ENCODE measurements around the gene PCLO. TPM values are rescaled to one million over a fixed set of nuclear protein-coding genes. Genes with fewer than 3 reads are reported as not detected.

The PCLO gene
- total and polyA plus RNA-seq, 4 donors = 0.04 to 1.1 (median 0.48) TPM

DNA sequence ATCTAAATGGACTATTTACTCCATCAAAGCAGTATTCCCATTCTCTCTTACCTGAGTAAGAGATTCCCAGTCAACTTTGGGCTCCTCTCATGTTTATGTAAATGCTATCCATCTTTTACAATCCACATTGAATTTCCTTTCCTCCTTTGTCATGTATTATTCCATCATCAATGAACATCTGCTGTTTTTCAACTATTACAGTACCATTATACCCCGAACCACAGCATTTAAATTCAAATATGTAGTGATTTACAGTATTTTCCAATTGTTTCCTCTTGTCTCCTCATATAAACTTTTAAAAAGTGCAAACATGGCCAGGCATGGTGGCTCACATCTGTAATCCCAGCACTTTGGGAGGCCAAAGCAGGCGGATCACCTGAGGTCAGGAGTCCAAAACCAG is 20.3 kb downstream of the PCLO start:
- no peaks in the 10 kb centered on the region for H3K9me3 ChIP-seq (ENCODE audit: control insufficient read depth in 4 of 4, low read length in 3 of 4)
- 87% methylated on average over 2 of the region's 2 CpGs for WGBS
- no peak for TF ChIP-seq TAF1 (conservative IDR thresholded peaks at IDR 0.05)
- TF ChIP-seq NR2F2 (IDR thresholded peaks at IDR 0.05) = no peak
- TF ChIP-seq RXRA (IDR thresholded peaks at IDR 0.05) = no peak
- TF ChIP-seq, protein P1, sequence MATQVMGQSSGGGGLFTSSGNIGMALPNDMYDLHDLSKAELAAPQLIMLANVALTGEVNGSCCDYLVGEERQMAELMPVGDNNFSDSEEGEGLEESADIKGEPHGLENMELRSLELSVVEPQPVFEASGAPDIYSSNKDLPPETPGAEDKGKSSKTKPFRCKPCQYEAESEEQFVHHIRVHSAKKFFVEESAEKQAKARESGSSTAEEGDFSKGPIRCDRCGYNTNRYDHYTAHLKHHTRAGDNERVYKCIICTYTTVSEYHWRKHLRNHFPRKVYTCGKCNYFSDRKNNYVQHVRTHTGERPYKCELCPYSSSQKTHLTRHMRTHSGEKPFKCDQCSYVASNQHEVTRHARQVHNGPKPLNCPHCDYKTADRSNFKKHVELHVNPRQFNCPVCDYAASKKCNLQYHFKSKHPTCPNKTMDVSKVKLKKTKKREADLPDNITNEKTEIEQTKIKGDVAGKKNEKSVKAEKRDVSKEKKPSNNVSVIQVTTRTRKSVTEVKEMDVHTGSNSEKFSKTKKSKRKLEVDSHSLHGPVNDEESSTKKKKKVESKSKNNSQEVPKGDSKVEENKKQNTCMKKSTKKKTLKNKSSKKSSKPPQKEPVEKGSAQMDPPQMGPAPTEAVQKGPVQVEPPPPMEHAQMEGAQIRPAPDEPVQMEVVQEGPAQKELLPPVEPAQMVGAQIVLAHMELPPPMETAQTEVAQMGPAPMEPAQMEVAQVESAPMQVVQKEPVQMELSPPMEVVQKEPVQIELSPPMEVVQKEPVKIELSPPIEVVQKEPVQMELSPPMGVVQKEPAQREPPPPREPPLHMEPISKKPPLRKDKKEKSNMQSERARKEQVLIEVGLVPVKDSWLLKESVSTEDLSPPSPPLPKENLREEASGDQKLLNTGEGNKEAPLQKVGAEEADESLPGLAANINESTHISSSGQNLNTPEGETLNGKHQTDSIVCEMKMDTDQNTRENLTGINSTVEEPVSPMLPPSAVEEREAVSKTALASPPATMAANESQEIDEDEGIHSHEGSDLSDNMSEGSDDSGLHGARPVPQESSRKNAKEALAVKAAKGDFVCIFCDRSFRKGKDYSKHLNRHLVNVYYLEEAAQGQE (IDR thresholded peaks at IDR 0.05) = no peak
- TF ChIP-seq YY1 (IDR thresholded peaks at IDR 0.05) = no peak
- TF ChIP-seq, protein P2, sequence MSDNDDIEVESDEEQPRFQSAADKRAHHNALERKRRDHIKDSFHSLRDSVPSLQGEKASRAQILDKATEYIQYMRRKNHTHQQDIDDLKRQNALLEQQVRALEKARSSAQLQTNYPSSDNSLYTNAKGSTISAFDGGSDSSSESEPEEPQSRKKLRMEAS (IDR thresholded peaks at IDR 0.05) = no peak
- no peak for TF ChIP-seq EGR1 (IDR thresholded peaks at IDR 0.05; ENCODE audit: low read depth in 2 of 2)
- no peak for TF ChIP-seq FOXA2 (IDR thresholded peaks at IDR 0.05)
- TF ChIP-seq, protein P3, sequence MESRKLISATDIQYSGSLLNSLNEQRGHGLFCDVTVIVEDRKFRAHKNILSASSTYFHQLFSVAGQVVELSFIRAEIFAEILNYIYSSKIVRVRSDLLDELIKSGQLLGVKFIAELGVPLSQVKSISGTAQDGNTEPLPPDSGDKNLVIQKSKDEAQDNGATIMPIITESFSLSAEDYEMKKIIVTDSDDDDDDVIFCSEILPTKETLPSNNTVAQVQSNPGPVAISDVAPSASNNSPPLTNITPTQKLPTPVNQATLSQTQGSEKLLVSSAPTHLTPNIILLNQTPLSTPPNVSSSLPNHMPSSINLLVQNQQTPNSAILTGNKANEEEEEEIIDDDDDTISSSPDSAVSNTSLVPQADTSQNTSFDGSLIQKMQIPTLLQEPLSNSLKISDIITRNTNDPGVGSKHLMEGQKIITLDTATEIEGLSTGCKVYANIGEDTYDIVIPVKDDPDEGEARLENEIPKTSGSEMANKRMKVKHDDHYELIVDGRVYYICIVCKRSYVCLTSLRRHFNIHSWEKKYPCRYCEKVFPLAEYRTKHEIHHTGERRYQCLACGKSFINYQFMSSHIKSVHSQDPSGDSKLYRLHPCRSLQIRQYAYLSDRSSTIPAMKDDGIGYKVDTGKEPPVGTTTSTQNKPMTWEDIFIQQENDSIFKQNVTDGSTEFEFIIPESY (IDR thresholded peaks at IDR 0.05) = no peak
- TF ChIP-seq HNF4A (conservative IDR thresholded peaks at IDR 0.05) = no peak
- no peak for TF ChIP-seq JUND (IDR thresholded peaks at IDR 0.05)
- no peak for TF ChIP-seq GABPA (IDR thresholded peaks at IDR 0.05 in 1 of 2, conservative IDR thresholded peaks at IDR 0.05 in 1 of 2)
- no peak for TF ChIP-seq SP1 (IDR thresholded peaks at IDR 0.05)
- TF ChIP-seq, protein P4, sequence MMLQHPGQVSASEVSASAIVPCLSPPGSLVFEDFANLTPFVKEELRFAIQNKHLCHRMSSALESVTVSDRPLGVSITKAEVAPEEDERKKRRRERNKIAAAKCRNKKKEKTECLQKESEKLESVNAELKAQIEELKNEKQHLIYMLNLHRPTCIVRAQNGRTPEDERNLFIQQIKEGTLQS (IDR thresholded peaks at IDR 0.05) = no peak
- no peak for TF ChIP-seq FOXA1 (IDR thresholded peaks at IDR 0.05)
- TF ChIP-seq HNF4G (IDR thresholded peaks at IDR 0.05) = no peak
- TF ChIP-seq, protein P5, sequence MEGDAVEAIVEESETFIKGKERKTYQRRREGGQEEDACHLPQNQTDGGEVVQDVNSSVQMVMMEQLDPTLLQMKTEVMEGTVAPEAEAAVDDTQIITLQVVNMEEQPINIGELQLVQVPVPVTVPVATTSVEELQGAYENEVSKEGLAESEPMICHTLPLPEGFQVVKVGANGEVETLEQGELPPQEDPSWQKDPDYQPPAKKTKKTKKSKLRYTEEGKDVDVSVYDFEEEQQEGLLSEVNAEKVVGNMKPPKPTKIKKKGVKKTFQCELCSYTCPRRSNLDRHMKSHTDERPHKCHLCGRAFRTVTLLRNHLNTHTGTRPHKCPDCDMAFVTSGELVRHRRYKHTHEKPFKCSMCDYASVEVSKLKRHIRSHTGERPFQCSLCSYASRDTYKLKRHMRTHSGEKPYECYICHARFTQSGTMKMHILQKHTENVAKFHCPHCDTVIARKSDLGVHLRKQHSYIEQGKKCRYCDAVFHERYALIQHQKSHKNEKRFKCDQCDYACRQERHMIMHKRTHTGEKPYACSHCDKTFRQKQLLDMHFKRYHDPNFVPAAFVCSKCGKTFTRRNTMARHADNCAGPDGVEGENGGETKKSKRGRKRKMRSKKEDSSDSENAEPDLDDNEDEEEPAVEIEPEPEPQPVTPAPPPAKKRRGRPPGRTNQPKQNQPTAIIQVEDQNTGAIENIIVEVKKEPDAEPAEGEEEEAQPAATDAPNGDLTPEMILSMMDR (IDR thresholded peaks at IDR 0.05; ENCODE audit: low read depth, low read length, missing input control) = no peak
- TF ChIP-seq RAD21 (IDR thresholded peaks at IDR 0.05) = no peak
- no peaks in the 10 kb centered on the region for H3K4me1 ChIP-seq (ENCODE audit: control insufficient read depth in 4 of 4, insufficient read depth in 4 of 4, low read length in 3 of 4)
- H3K4me3 ChIP-seq (ENCODE audit: low read depth in 1 of 3, low read length in 3 of 3) = no peak overlapping the region
- H3K27ac ChIP-seq (ENCODE audit: low read depth in 1 of 2, low read length in 2 of 2) = no peak overlapping the region
- H3K36me3 ChIP-seq (ENCODE audit: control insufficient read depth in 4 of 4, insufficient read depth in 3 of 4, low read depth in 1 of 4, low read length in 3 of 4) = no peaks in the 10 kb centered on the region
- H3K27me3 ChIP-seq (ENCODE audit: control insufficient read depth in 4 of 4, insufficient read depth in 4 of 4, low read length in 3 of 4) = no peaks in the 10 kb centered on the region
- H3K9ac ChIP-seq (ENCODE audit: low read depth in 1 of 2, low read length in 2 of 2) = no peak overlapping the region
- no peak for DNase-seq (ENCODE audit: low spot score)

All from liver (tissue), 9 donors.